ENCODE results near the gene DTNBP1. TPM values are rescaled to one million over a fixed set of nuclear protein-coding genes. Genes with fewer than 3 reads are reported as not detected.

DTNBP1 gene
- total RNA-seq, 1 donor from 2014 or later = 18.2 TPM

DNA sequence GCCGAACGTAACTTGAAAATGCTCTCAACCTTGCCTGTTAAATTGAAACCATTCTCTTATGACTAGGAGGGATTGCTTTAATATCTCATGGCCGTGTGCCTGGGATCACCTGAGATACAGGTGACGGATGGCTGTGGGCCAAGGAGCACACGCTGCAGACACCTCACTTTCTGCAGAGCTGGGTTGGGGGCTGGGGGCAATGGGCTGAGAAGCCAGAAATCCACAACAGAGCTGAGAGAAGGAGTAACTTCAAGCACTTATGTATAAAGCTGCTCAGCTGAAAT is 170.9 kb downstream of the DTNBP1 start:
- intact Hi-C loops (cut with DNase I) = no loop called here
- H3K36me3 ChIP-seq = peaks cover 0 to 24% of the 10 kb centered on the region in 2 donors

GRCh38 chr6:15491255-15491985 is 171.4 kb downstream of the DTNBP1 start:
- DNase-seq (ENCODE audit: extremely low spot score in 2 of 2) = no peak
- Histone ChIP-seq H3K4me1 (peaks cover 16% of the 10 kb centered on the region), H3K4me3 (no peak overlapping the region), H3K9me3 (no peaks in the 10 kb centered on the region), H3K27me3 (no peaks in the 10 kb centered on the region), H3K27ac (no peak overlapping the region), H3K36me3 (peaks cover 0 to 19% of the 10 kb centered on the region in 2 donors)
- peak; percentile 52 to 78 (median 57) for TF ChIP-seq CTCF (IDR thresholded peaks at IDR 0.05)
- TF ChIP-seq POLR2AphosphoS5 (IDR thresholded peaks at IDR 0.05; ENCODE audit: insufficient read depth in 1 of 2, low read depth in 1 of 2) = no peak
- intact Hi-C loops (cut with DNase I) = no loop called here

More for the DNA sequence above, 170.9 kb downstream of the DTNBP1 start:
- no peak overlapping the region for H3K4me3 ChIP-seq
- no peak for DNase-seq (ENCODE audit: extremely low spot score in 2 of 2)
- no peak overlapping the region for H3K27ac ChIP-seq
- no peaks in the 10 kb centered on the region for H3K9me3 ChIP-seq
- H3K4me1 ChIP-seq = peaks cover 16% of the 10 kb centered on the region
- no peak for TF ChIP-seq POLR2AphosphoS5 (IDR thresholded peaks at IDR 0.05; ENCODE audit: insufficient read depth in 1 of 2, low read depth in 1 of 2)
- TF ChIP-seq CTCF (IDR thresholded peaks at IDR 0.05) = no peak
- TF ChIP-seq POLR2A (IDR thresholded peaks at IDR 0.05) = no peak
- no peaks in the 10 kb centered on the region for H3K27me3 ChIP-seq

- TF ChIP-seq POLR2AphosphoS5 (IDR thresholded peaks at IDR 0.05; ENCODE audit: insufficient read depth in 1 of 2, low read depth in 1 of 2) (no peak), POLR2A (IDR thresholded peaks at IDR 0.05) (no peak), CTCF (IDR thresholded peaks at IDR 0.05) (no peak)
- peaks cover 0 to 19% of the 10 kb centered on the region in 2 donors for H3K36me3 ChIP-seq
- no peaks in the 10 kb centered on the region for H3K27me3 ChIP-seq
- intact Hi-C loops (cut with DNase I) = no loop called here
- peak in 1 of 2 donors; percentile 89 for DNase-seq (ENCODE audit: extremely low spot score in 2 of 2)
- no peak overlapping the region for H3K4me3 ChIP-seq
- H3K9me3 ChIP-seq = no peaks in the 10 kb centered on the region
- no peak overlapping the region for H3K27ac ChIP-seq
- H3K4me1 ChIP-seq = peaks cover 11% of the 10 kb centered on the region
Observed at GRCh38 chr6:15490242-15491100, 172.4 kb downstream of the DTNBP1 start.

GRCh38 chr6:15489261-15489962 is 173.4 kb downstream of the DTNBP1 start:
- H3K36me3 ChIP-seq = peaks cover 0 to 19% of the 10 kb centered on the region in 2 donors
- no peak for DNase-seq (ENCODE audit: extremely low spot score in 2 of 2)
- intact Hi-C loops (cut with DNase I) = no loop called here

More at GRCh38 chr6:15489261-15489962, 173.4 kb downstream of the DTNBP1 start:
- no peak overlapping the region for H3K4me3 ChIP-seq
- peaks cover 5% of the 10 kb centered on the region for H3K4me1 ChIP-seq
- TF ChIP-seq POLR2A (IDR thresholded peaks at IDR 0.05) (no peak), POLR2AphosphoS5 (IDR thresholded peaks at IDR 0.05; ENCODE audit: insufficient read depth in 1 of 2, low read depth in 1 of 2) (no peak), CTCF (IDR thresholded peaks at IDR 0.05) (no peak)
- no peaks in the 10 kb centered on the region for H3K9me3 ChIP-seq
- H3K27ac ChIP-seq = no peak overlapping the region
- H3K27me3 ChIP-seq = no peaks in the 10 kb centered on the region

All from vagina (tissue), 2 donors.